IPS-20b (cell line): ENCODE results near the gene EVC2.

ENCODE experiments used
- H3K27ac ChIP-seq: one replicate; pipeline ENCODE4 v1.5.1; 2013; ENCODE audit warnings: low read length
- H3K27me3 ChIP-seq: 2 replicates; pipeline ENCODE4 v1.6.1; 2013; ENCODE audit warnings: mild to moderate bottlenecking, low read length, inconsistent platforms; ENCODE audit not compliant: insufficient read depth
- H3K36me3 ChIP-seq: 2 replicates; pipeline ENCODE4 v1.6.1; 2013; ENCODE audit warnings: low read depth, mild to moderate bottlenecking, inconsistent platforms, low read length, moderate library complexity; ENCODE audit not compliant: insufficient read depth
- H3K4me1 ChIP-seq: 2 replicates; pipeline ENCODE4 v1.6.1; 2013; ENCODE audit warnings: mild to moderate bottlenecking, control low read depth, inconsistent platforms, low read length, moderate library complexity; ENCODE audit not compliant: insufficient read depth
- H3K4me3 ChIP-seq: 2 replicates; pipeline ENCODE4 v1.5.1; 2013; ENCODE audit warnings: mild to moderate bottlenecking, low read length, inconsistent platforms
- H3K9ac ChIP-seq: 2 replicates; pipeline ENCODE4 v1.6.1; 2013; ENCODE audit warnings: low read depth, mild to moderate bottlenecking, inconsistent platforms, low read length, moderate library complexity
- H3K9me3 ChIP-seq: 2 replicates; pipeline ENCODE4 v1.6.1; 2013; ENCODE audit warnings: mild to moderate bottlenecking, low read depth, low read length, inconsistent platforms; ENCODE audit not compliant: insufficient read depth

Gene EVC2

GRCh38 chr4:5661237-5661636 is 47.1 kb downstream of the EVC2 start:
- Histone ChIP-seq H3K4me1 (no peaks in the 10 kb centered on the region), H3K27ac (no peak overlapping the region), H3K9ac (no peak overlapping the region), H3K27me3 (no peaks in the 10 kb centered on the region), H3K9me3 (no peaks in the 10 kb centered on the region), H3K36me3 (peaks cover 19% of the 10 kb centered on the region), H3K4me3 (no peak overlapping the region)

- Histone ChIP-seq H3K4me3 (no peak overlapping the region), H3K36me3 (peaks cover 19% of the 10 kb centered on the region), H3K9ac (no peak overlapping the region), H3K27ac (no peak overlapping the region), H3K4me1 (no peaks in the 10 kb centered on the region), H3K9me3 (no peaks in the 10 kb centered on the region), H3K27me3 (no peaks in the 10 kb centered on the region)
Observed at GRCh38 chr4:5660185-5660584, 48.2 kb downstream of the EVC2 start.

- no peaks in the 10 kb centered on the region for H3K9me3 ChIP-seq
- no peaks in the 10 kb centered on the region for H3K4me1 ChIP-seq
- no peak overlapping the region for H3K4me3 ChIP-seq
- peaks cover 15% of the 10 kb centered on the region for H3K36me3 ChIP-seq
- H3K9ac ChIP-seq = no peak overlapping the region
- H3K27me3 ChIP-seq = no peaks in the 10 kb centered on the region
- H3K27ac ChIP-seq = no peak overlapping the region
Observed at GRCh38 chr4:5658974-5659373, 49.4 kb downstream of the EVC2 start.

GRCh38 chr4:5656415-5656814 is 51.9 kb downstream of the EVC2 start:
- H3K27me3 ChIP-seq = no peaks in the 10 kb centered on the region
- peaks cover 16% of the 10 kb centered on the region for H3K36me3 ChIP-seq

GRCh38 chr4:5654791-5655190 is 53.6 kb downstream of the EVC2 start:
- Histone ChIP-seq H3K9me3 (no peaks in the 10 kb centered on the region), H3K36me3 (peaks cover 16% of the 10 kb centered on the region; the same call in 1 of the 2 replicates), H3K27ac (no peak overlapping the region), H3K9ac (no peak overlapping the region), H3K27me3 (no peaks in the 10 kb centered on the region), H3K4me1 (no peaks in the 10 kb centered on the region), H3K4me3 (no peak overlapping the region)

More at GRCh38 chr4:5656415-5656814, 51.9 kb downstream of the EVC2 start:
- Histone ChIP-seq H3K4me3 (no peak overlapping the region), H3K9ac (no peak overlapping the region), H3K27ac (no peak overlapping the region), H3K4me1 (no peaks in the 10 kb centered on the region), H3K9me3 (no peaks in the 10 kb centered on the region)

GRCh38 chr4:5651089-5651488 is 57.3 kb downstream of the EVC2 start:
- H3K27ac ChIP-seq = no peak overlapping the region
- 0 out of 2 replicates have a peak, but pooled peaks cover 11% of the 10 kb centered on the region for H3K36me3 ChIP-seq
- H3K9ac ChIP-seq = no peak overlapping the region
- no peaks in the 10 kb centered on the region for H3K4me1 ChIP-seq
- H3K4me3 ChIP-seq = no peak overlapping the region
- no peaks in the 10 kb centered on the region for H3K27me3 ChIP-seq
- H3K9me3 ChIP-seq = no peaks in the 10 kb centered on the region

GRCh38 chr4:5650040-5650439 is 58.3 kb downstream of the EVC2 start:
- Histone ChIP-seq H3K4me3 (no peak overlapping the region), H3K36me3 (0 out of 2 replicates have a peak, but pooled peaks cover 11% of the 10 kb centered on the region), H3K27ac (no peak overlapping the region), H3K9ac (no peak overlapping the region), H3K4me1 (no peaks in the 10 kb centered on the region), H3K9me3 (no peaks in the 10 kb centered on the region), H3K27me3 (no peaks in the 10 kb centered on the region)

- Histone ChIP-seq H3K9ac (no peak overlapping the region), H3K9me3 (no peaks in the 10 kb centered on the region), H3K27ac (no peak overlapping the region), H3K4me3 (no peak overlapping the region), H3K36me3 (0 out of 2 replicates have a peak, but pooled peaks cover 1% of the 10 kb centered on the region), H3K4me1 (no peaks in the 10 kb centered on the region), H3K27me3 (no peaks in the 10 kb centered on the region)
Observed at GRCh38 chr4:5647351-5647750, 61.0 kb downstream of the EVC2 start.

- Histone ChIP-seq H3K27me3 (no peaks in the 10 kb centered on the region), H3K27ac (no peak overlapping the region), H3K4me1 (no peaks in the 10 kb centered on the region)
Observed at GRCh38 chr4:5640096-5640495, 68.3 kb downstream of the EVC2 start.

GRCh38 chr4:5639556-5639955 is 68.8 kb downstream of the EVC2 start:
- H3K9me3 ChIP-seq = no peaks in the 10 kb centered on the region
- peaks cover 9% of the 10 kb centered on the region; the same call in 1 of the 2 replicates for H3K36me3 ChIP-seq
- no peaks in the 10 kb centered on the region for H3K27me3 ChIP-seq
- no peak overlapping the region for H3K9ac ChIP-seq
- H3K4me1 ChIP-seq = no peaks in the 10 kb centered on the region
- no peak overlapping the region for H3K4me3 ChIP-seq
- no peak overlapping the region for H3K27ac ChIP-seq

More at GRCh38 chr4:5640096-5640495, 68.3 kb downstream of the EVC2 start:
- Histone ChIP-seq H3K4me3 (no peak overlapping the region), H3K36me3 (peaks cover 9% of the 10 kb centered on the region; the same call in 1 of the 2 replicates), H3K9ac (no peak overlapping the region), H3K9me3 (no peaks in the 10 kb centered on the region)

- Histone ChIP-seq H3K27ac (no peak overlapping the region), H3K36me3 (peaks cover 9% of the 10 kb centered on the region; the same call in 1 of the 2 replicates), H3K27me3 (no peaks in the 10 kb centered on the region), H3K9ac (no peak overlapping the region), H3K9me3 (no peaks in the 10 kb centered on the region), H3K4me3 (no peak overlapping the region), H3K4me1 (no peaks in the 10 kb centered on the region)
Observed at GRCh38 chr4:5638976-5639375, 69.4 kb downstream of the EVC2 start.

- Histone ChIP-seq H3K27ac (no peak overlapping the region), H3K4me1 (no peaks in the 10 kb centered on the region)
Observed at GRCh38 chr4:5638316-5638715, 70.0 kb downstream of the EVC2 start.

More at GRCh38 chr4:5638316-5638715, 70.0 kb downstream of the EVC2 start:
- H3K9me3 ChIP-seq = no peaks in the 10 kb centered on the region
- H3K27me3 ChIP-seq = no peaks in the 10 kb centered on the region
- peaks cover 9% of the 10 kb centered on the region; the same call in 1 of the 2 replicates for H3K36me3 ChIP-seq
- no peak overlapping the region for H3K4me3 ChIP-seq
- H3K9ac ChIP-seq = no peak overlapping the region
